Measurements from ENCODE around the gene TTC36. TPM values are rescaled to one million over a fixed set of nuclear protein-coding genes. Genes with fewer than 3 reads are reported as not detected.
A peak's percentile ranks its signal among the peaks of the same experiment; 100 is the strongest.
"Not testable (repeated sequence)": the region's sequence is repeated elsewhere in the genome, so short reads cannot be mapped to it uniquely, and the experiment has no call there.

The TTC36 gene
- total and polyA plus RNA-seq, 2 donors (not counting 1 experiment from before 2014, with no cell fraction given) = 0.19 to 0.79 TPM

- WGBS (ENCODE audit: insufficient coverage) = no CpG with 5 or more reads among the region's 1 CpG
- Histone ChIP-seq H3K4me2 (replicated peaks; ENCODE audit: low read depth, low read length, poor library complexity, severe bottlenecking) (no peak overlapping the region), H3K9me3 (ENCODE audit: control extremely low read depth in 1 of 3, control insufficient read depth in 2 of 3, insufficient read depth in 1 of 3, low read length in 2 of 3) (no peaks in the 10 kb centered on the region), H3K9ac (ENCODE audit: low read length) (no peak overlapping the region), H3K27me3 (replicated peaks in 1 of 4; ENCODE audit: control extremely low read depth in 1 of 4, control insufficient read depth in 3 of 4, insufficient read depth in 4 of 4, low read length in 3 of 4) (no peaks in the 10 kb centered on the region), H3K27ac (ENCODE audit: low read length in 2 of 2) (no peak overlapping the region), H3K4me1 (ENCODE audit: control insufficient read depth in 2 of 2, insufficient read depth in 2 of 2, low read length in 2 of 2) (peaks cover 21 to 23% of the 10 kb centered on the region in 2 donors), H2AFZ (ENCODE audit: insufficient read depth, low read depth, low read length, poor library complexity, severe bottlenecking) (no peak overlapping the region), H3K36me3 (replicated peaks in 1 of 2; ENCODE audit: control extremely low read depth in 1 of 2, control insufficient read depth in 1 of 2, extremely low read depth in 1 of 2, insufficient read depth in 2 of 2, low read length in 1 of 2) (no peaks in the 10 kb centered on the region), H3K79me2 (ENCODE audit: control insufficient read depth, insufficient read depth, low read length) (peaks cover 63% of the 10 kb centered on the region), H3K4me3 (ENCODE audit: control extremely low read depth in 1 of 5, extremely low read depth in 1 of 5, insufficient read depth in 1 of 5, low read depth in 2 of 5, low read length in 4 of 5) (no peak overlapping the region), H4K20me1 (ENCODE audit: control insufficient read depth, insufficient read depth, low read length, poor library complexity, severe bottlenecking) (no peaks in the 10 kb centered on the region)
- Mint-ChIP-seq H3K27me3 (no peaks in the 10 kb centered on the region), H3K4me3 (no peak overlapping the region), H3K9me3 (ENCODE audit: insufficient read depth) (no peaks in the 10 kb centered on the region), H3K27ac (no peak overlapping the region), H3K4me1 (peaks cover 34% of the 10 kb centered on the region)
- ChIA-PET CTCF (no interaction called here), POLR2A (interaction anchor here (0.7 kb wide), 2 partner anchors 48 to 531 kb away, joined by 3 read pairs; no protein-coding TSS in a partner anchor)
- intact Hi-C loops (cut with micrococcal nuclease) = loop anchor here (5.0 kb wide), 3 partner anchors 133 to 427 kb away; partner anchors contain the start of genes ATP5MG, CENATAC and KMT2A
- ATAC-seq (ENCODE audit: low read depth) (no peak), DNase-seq (no peak)
- TF ChIP-seq EZH2 (IDR thresholded peaks at IDR 0.05; ENCODE audit: borderline replicate concordance, insufficient read depth, low read depth, low read length, poor library complexity, severe bottlenecking) (no peak), CTCF (IDR thresholded peaks at IDR 0.05) (no peak)
Observed at GRCh38 chr11:118570787-118571186, 43.5 kb downstream of the TTC36 start.

GRCh38 chr11:118571701-118572060 is 44.4 kb downstream of the TTC36 start:
- peak; percentile 45 for DNase-seq
- Histone ChIP-seq H2AFZ (ENCODE audit: insufficient read depth, low read depth, low read length, poor library complexity, severe bottlenecking) (peak overlapping the region; percentile 77), H3K4me2 (replicated peaks; ENCODE audit: low read depth, low read length, poor library complexity, severe bottlenecking) (peak overlapping the region; percentile 87), H3K4me1 (ENCODE audit: control insufficient read depth in 2 of 2, insufficient read depth in 2 of 2, low read length in 2 of 2) (peaks cover 19 to 21% of the 10 kb centered on the region in 2 donors), H3K4me3 (ENCODE audit: control extremely low read depth in 1 of 5, extremely low read depth in 1 of 5, insufficient read depth in 1 of 5, low read depth in 2 of 5, low read length in 4 of 5) (peak overlapping the region; percentile 53 to 100 (median 99)), H3K79me2 (ENCODE audit: control insufficient read depth, insufficient read depth, low read length) (peaks cover 72% of the 10 kb centered on the region), H3K9ac (ENCODE audit: low read length) (peak overlapping the region; percentile 99), H3K27ac (ENCODE audit: low read length in 2 of 2) (peak overlapping the region; percentile 95 to 97)
- H3K27me3 ChIP-seq (replicated peaks in 1 of 4; ENCODE audit: control extremely low read depth in 1 of 4, control insufficient read depth in 3 of 4, insufficient read depth in 4 of 4, low read length in 3 of 4); H3K36me3 ChIP-seq (replicated peaks in 1 of 2; ENCODE audit: control extremely low read depth in 1 of 2, control insufficient read depth in 1 of 2, extremely low read depth in 1 of 2, insufficient read depth in 2 of 2, low read length in 1 of 2); H4K20me1 ChIP-seq (ENCODE audit: control insufficient read depth, insufficient read depth, low read length, poor library complexity, severe bottlenecking); H3K9me3 Mint-ChIP-seq (ENCODE audit: insufficient read depth); H3K9me3 ChIP-seq (ENCODE audit: control extremely low read depth in 1 of 3, control insufficient read depth in 2 of 3, insufficient read depth in 1 of 3, low read length in 2 of 3); H3K27me3 Mint-ChIP-seq; ATAC-seq (ENCODE audit: low read depth): not testable (repeated sequence)
- H3K4me3 Mint-ChIP-seq = peak overlapping the region; percentile 97
- intact Hi-C loops (cut with micrococcal nuclease) = loop anchor here (1.0 to 5.0 kb wide), 6 partner anchors 40 to 426 kb away; partner anchors contain the start of genes ATP5MG, CENATAC, KMT2A and TMEM25
- ChIA-PET POLR2A (interaction anchor here (1.3 kb wide), 1 partner anchor 136 kb away, joined by 3 read pairs; no protein-coding TSS in a partner anchor), CTCF (interaction anchor here (1.2 kb wide), 1 partner anchor 42 kb away, joined by 7 read pairs; no protein-coding TSS in a partner anchor)
- H3K4me1 Mint-ChIP-seq = peaks cover 39% of the 10 kb centered on the region
- WGBS (ENCODE audit: insufficient coverage) = 0% methylated on average over 1 of the region's 15 CpGs
- peak overlapping the region; percentile 94 for H3K27ac Mint-ChIP-seq
